Astrocyte of the hippocampus (primary cell): ENCODE results near the gene NR2F1-AS1.

Experiments used
- DNase-seq: peaks from one replicate; pipeline ENCODE4 v3.0.0; 2011; ENCODE audit warnings: low read depth, low spot score

Gene NR2F1-AS1

GRCh38 chr5:93589152-93589828 is 8.3 kb upstream of the NR2F1-AS1 start:
- DNase-seq, result peak; percentile 32

- DNase-seq, result peak; percentile 61
These were observed 7.5 kb upstream of the NR2F1-AS1 start for GRCh38 chr5:93588352-93589151.

- DNase-seq, result peak; percentile 68
These were observed 6.8 kb upstream of the NR2F1-AS1 start for GRCh38 chr5:93587597-93588351.

GRCh38 chr5:93586736-93587596 is 5.9 kb upstream of the NR2F1-AS1 start:
- DNase-seq, result no peak

DNA sequence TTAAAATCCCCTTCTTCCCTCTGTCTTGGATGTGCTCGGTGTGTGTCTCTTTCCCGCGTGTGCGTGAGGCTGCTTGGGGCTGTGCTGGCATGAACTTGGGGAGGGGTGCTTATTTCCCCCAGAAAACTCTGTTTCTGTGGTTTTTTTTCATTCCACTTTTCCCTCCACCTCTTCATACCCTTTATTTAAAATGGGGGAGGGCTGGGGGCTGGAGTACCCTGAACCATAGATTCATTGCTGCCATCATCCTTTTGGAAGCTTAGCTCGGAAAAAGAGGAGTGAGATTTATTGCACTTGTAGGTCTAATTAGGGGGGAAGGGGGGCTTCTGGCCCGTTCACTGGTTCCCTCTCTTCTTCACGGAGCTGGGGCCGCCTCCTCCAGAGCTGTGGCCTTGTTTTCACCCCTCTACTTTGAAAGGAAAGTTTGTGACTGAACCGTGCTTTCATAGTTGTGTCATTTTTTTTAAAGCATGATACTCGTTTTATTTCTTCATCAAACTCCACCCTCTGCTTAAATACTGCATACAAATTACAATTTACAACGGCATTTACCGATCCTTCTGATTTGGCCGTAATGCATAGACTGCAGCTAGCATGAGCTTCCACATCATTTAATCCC is 4.9 kb upstream of the NR2F1-AS1 start:
- DNase-seq, result peak; percentile 61

GRCh38 chr5:93585041-93585766 is 4.2 kb upstream of the NR2F1-AS1 start:
- DNase-seq, result peak; percentile 52

GRCh38 chr5:93584596-93585040 is 3.6 kb upstream of the NR2F1-AS1 start:
- DNase-seq, result no peak

GRCh38 chr5:93583768-93584595 is 3.0 kb upstream of the NR2F1-AS1 start:
- DNase-seq, result peak; percentile 78

DNA sequence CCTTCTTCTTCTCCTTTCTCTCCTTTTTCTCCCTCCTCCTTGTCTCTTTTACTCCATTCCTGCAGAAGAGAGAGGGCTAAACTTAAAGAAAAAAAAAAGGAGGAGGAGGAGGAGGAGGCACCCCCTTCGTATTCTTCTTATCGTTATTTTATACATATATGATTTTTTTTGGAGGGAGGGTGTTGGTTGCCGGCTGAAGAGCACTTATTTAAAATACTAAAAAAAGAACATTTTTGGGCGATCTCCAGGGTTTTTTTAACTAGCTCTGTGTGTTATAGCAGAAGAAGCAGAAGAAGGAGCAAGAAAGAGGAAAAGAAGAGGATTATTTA is 2.4 kb upstream of the NR2F1-AS1 start:
- DNase-seq, result no peak

DNA sequence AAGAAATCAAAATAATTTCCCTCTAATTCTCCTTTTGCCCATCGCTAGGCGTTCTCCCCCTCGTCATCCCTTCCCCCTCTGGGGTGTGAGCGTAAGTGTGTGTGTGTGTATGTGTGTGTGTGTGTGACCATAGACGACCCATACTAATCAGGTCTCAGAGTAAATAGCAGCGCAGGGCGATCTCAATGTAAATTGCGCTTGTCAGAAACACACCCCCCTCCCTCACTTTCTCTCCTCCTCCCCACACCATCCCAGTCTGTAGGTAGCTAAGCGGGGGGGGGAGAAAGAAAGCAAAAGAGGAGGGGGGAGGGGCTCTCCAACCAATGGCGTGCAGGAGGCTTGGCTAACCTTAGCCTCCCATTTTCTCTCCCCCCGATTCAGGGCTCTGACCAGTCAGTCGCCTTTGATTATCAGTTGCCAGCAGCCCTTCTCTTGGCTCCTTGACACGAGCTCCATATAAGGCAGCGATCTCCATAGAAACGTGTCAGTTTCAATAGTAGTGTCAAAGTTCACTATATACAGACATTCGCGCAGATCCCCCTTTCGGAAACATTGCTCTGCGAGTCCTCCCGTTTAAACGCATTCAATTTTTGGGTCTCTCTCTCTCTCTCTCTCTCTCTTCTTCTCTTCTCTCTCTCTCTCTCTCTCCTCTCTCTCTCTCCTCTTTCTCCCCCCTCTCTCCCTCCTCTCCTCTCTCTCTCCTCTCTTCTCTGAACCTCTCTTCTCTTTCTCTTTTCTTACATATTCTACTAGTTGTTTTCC is 1.8 kb upstream of the NR2F1-AS1 start, which contains the start of gene NR2F1:
TSS of gene NR2F1 (plus strand) at position 546 of the 762 bp plus-strand sequence. CDS start 1,802 bp downstream, outside the sequence.
- peak; percentile 98 for DNase-seq

- no peak for DNase-seq
These were observed 1.1 kb upstream of the NR2F1-AS1 start for GRCh38 chr5:93582167-93582462.

- peak; percentile 76 for DNase-seq
These were observed 724 bp downstream of the NR2F1-AS1 start for GRCh38 chr5:93580063-93580926.

DNA sequence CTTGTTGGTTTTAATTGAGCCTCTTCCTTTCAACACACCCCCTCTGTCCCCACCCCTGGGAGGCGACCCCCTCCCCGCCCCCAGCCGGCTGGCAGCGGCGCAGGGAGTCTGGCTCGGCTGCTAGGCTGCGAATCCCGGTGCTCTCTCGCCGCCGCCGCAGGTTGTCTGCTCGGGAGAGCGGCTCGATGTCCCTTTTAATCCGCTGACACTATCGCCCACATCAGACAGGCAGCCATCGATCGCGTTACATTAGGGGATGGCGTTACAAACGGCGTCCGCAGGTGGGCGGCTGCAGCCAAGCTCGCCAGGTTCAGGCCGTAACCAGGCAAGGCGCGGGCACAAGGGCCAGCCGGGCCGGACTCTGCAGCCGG is 1.3 kb downstream of the NR2F1-AS1 start:
- DNase-seq, result no peak

- peak; percentile 88 for DNase-seq
These were observed 2.0 kb downstream of the NR2F1-AS1 start for GRCh38 chr5:93578813-93579691.

GRCh38 chr5:93577854-93578812 is 2.9 kb downstream of the NR2F1-AS1 start:
- peak; percentile 53 for DNase-seq
